Stimulated activated naive B cell treated with anti-CD40 and anti-IgM and Interleukin-4, amounts not matched to agents 10 μg/mL and 1 μg/mL and 100 μg/mL, for 72 hours (primary cell): ENCODE data around the gene XXYLT1.
"Not testable (repeated sequence)": the region's sequence is repeated elsewhere in the genome, so short reads cannot be mapped to it uniquely, and the experiment has no call there.

ENCODE experiments used
- ATAC-seq, 2 donors: fragments of 150-1000 bp; cut with Tn5 transposase; replicated peaks; 2 replicates each; pipeline ENCODE4 v1.10.0; 2021; ENCODE audit warnings: moderate library complexity in 1 of 2
- DNase-seq: peaks from one replicate; pipeline ENCODE4 v3.0.0; 2021
- H3K27ac Mint-ChIP-seq: one replicate; pipeline ENCODE4 v1.8.0; 2022; ENCODE audit warnings: mild to moderate bottlenecking, mixed read lengths
- H3K27me3 Mint-ChIP-seq, 2 donors: one replicate each; pipeline ENCODE4 v1.8.0; 2022; ENCODE audit warnings: mixed read lengths in 2 of 2
- H3K36me3 Mint-ChIP-seq, 2 donors: one replicate each; pipeline ENCODE4 v1.8.0; 2022; ENCODE audit warnings: mixed read lengths in 2 of 2, mild to moderate bottlenecking in 1 of 2
- H3K4me1 Mint-ChIP-seq, 2 donors: one replicate each; pipeline ENCODE4 v1.8.0; 2022; ENCODE audit warnings: mixed read lengths in 2 of 2, mild to moderate bottlenecking in 1 of 2
- H3K4me3 Mint-ChIP-seq, 2 donors: one replicate each; pipeline ENCODE4 v1.8.0; 2022; ENCODE audit warnings: mild to moderate bottlenecking in 2 of 2, mixed read lengths in 2 of 2, moderate library complexity in 1 of 2
- H3K9me3 Mint-ChIP-seq, 2 donors: one replicate each; pipeline ENCODE4 v1.8.0; 2022; ENCODE audit warnings: mixed read lengths in 2 of 2, mild to moderate bottlenecking in 1 of 2

Gene XXYLT1

DNA sequence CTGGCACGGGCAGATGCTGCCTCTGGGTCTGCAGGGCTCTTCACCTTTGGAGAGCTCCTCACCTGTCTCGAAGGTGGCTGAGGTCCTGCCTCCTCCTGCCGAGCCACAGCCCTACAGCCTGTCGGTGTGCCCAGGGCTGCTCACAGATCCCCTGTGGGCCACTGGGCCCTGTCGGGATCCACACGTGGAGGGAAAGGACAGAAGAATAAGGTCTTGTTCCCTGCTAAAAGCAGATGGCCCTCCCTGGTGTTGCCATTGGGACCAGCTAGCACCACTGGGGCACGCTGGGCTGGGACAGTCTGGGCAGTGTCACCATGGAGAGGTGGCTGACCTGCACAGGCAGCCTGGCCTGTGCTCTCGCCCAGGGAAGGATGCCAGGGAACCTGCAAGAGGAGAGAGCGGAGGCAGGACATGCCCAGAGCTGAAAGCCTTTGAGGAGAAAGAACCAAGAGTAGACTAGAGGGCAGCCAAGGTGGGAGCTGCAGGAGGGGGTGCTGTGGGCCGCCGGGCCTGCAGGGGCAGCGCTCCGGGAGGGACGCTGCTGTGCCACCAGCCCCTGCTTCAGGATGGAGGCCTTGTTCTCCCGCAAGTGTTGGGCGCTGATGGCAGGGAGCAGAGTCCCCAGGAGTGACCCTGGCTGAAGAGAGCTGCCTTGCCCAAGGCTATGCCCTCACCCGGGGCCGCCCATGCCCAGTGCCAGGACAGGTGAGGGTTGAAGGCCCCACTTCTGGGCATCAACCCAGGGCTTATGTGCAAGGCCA is 210.2 kb downstream of the XXYLT1 start:
- H3K27ac Mint-ChIP-seq = no peak overlapping the region
- no peak overlapping the region for H3K4me3 Mint-ChIP-seq
- H3K9me3 Mint-ChIP-seq = peaks cover 0 to 1% of the 10 kb centered on the region in 2 donors
- DNase-seq = no peak
- no peak for ATAC-seq
- H3K4me1 Mint-ChIP-seq = peaks cover 27 to 34% of the 10 kb centered on the region in 2 donors
- peaks cover 0 to 21% of the 10 kb centered on the region in 2 donors for H3K27me3 Mint-ChIP-seq
- H3K36me3 Mint-ChIP-seq = peaks cover 0 to 4% of the 10 kb centered on the region in 2 donors

DNA sequence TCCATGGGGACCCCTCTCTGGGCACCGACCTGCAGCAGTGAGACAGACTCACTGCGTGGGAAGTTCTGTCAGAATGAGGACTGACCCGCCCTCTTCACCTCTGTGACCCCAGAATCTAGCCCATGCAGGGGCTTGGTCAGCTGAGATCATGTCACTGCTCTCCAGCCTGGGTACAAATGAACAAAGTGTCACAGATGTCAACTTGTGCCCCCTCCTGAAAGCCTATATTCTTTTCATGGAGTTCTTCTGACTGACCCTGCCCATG is 210.8 kb downstream of the XXYLT1 start:
- ATAC-seq (no peak), DNase-seq (no peak)
- H3K27ac Mint-ChIP-seq = no peak overlapping the region

DNA sequence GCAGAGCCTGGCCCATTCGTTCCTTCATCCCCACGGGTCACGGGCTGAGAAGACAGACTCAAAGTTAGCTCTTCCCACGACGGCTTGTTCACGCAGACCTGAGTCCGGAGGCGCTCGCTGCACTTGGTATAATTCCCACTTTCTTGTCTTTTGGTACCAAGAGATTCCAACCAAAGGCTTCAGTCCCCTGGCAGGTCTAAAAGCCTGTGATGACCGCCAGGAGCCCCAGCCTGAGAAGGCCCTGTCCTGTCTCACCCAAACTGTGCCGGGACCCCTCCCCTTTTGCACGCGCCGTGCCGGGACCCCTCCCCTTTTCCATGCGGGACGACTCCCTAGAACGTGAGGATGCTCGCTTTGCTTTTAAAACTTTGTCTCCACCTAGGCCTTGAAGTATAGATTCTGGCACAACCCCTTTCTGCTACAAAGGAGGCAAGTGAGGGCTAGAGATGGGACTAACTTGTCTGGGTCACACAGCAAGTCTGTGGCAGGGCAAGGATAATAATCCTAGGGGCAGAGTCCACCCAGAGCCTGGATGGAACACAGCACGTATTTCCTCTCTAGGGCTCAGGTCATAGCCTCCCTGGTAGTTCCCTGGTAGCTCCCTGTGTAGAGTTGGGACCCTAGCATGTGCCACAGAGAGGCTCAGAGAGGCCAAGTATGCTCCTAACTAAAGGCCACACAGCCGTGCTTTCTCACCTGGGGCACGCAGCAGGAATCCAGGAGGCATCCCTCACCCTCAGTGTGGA is 211.3 kb downstream of the XXYLT1 start:
- Mint-ChIP-seq H3K4me1 (peaks cover 23% of the 10 kb centered on the region in 2 donors), H3K27ac (no peak overlapping the region), H3K27me3 (peaks cover 0 to 31% of the 10 kb centered on the region in 2 donors), H3K36me3 (no peaks in the 10 kb centered on the region), H3K4me3 (no peak overlapping the region), H3K9me3 (no peaks in the 10 kb centered on the region)
- DNase-seq = no peak
- ATAC-seq = no peak

More for the DNA sequence above, 210.8 kb downstream of the XXYLT1 start:
- Mint-ChIP-seq H3K27me3 (peaks cover 0 to 26% of the 10 kb centered on the region in 2 donors), H3K9me3 (no peaks in the 10 kb centered on the region), H3K4me3 (no peak overlapping the region), H3K36me3 (peaks cover 0 to 1% of the 10 kb centered on the region in 2 donors), H3K4me1 (peaks cover 27 to 28% of the 10 kb centered on the region in 2 donors)

GRCh38 chr3:195059006-195059350 is 212.0 kb downstream of the XXYLT1 start:
- H3K4me1 Mint-ChIP-seq = peaks cover 17% of the 10 kb centered on the region in 2 donors
- H3K27ac Mint-ChIP-seq = no peak overlapping the region
- DNase-seq = no peak
- H3K4me3 Mint-ChIP-seq = no peak overlapping the region
- H3K9me3 Mint-ChIP-seq = no peaks in the 10 kb centered on the region
- H3K27me3 Mint-ChIP-seq = peaks cover 0 to 32% of the 10 kb centered on the region in 2 donors
- no peak for ATAC-seq
- H3K36me3 Mint-ChIP-seq = no peaks in the 10 kb centered on the region

- Mint-ChIP-seq H3K36me3 (no peaks in the 10 kb centered on the region), H3K27ac (no peak overlapping the region), H3K4me1 (peaks cover 12 to 13% of the 10 kb centered on the region in 2 donors), H3K4me3 (no peak overlapping the region), H3K9me3 (no peaks in the 10 kb centered on the region), H3K27me3 (peaks cover 0 to 32% of the 10 kb centered on the region in 2 donors)
- ATAC-seq (no peak), DNase-seq (no peak)
Measured at GRCh38 chr3:195058336-195059005, 212.5 kb downstream of the XXYLT1 start.

- ATAC-seq = no peak
- H3K27ac Mint-ChIP-seq = no peak overlapping the region
- H3K27me3 Mint-ChIP-seq = peaks cover 4 to 32% of the 10 kb centered on the region in 2 donors
- no peaks in the 10 kb centered on the region for H3K36me3 Mint-ChIP-seq
- DNase-seq = no peak
- peaks cover 7 to 9% of the 10 kb centered on the region in 2 donors for H3K4me1 Mint-ChIP-seq
- H3K4me3 Mint-ChIP-seq = no peak overlapping the region
- no peaks in the 10 kb centered on the region for H3K9me3 Mint-ChIP-seq
Measured at GRCh38 chr3:195057716-195058115, 213.2 kb downstream of the XXYLT1 start.

- Mint-ChIP-seq H3K36me3 (no peaks in the 10 kb centered on the region), H3K9me3 (no peaks in the 10 kb centered on the region), H3K27me3 (peaks cover 4 to 29% of the 10 kb centered on the region in 2 donors), H3K27ac (no peak overlapping the region), H3K4me3 (no peak overlapping the region), H3K4me1 (peaks cover 6 to 9% of the 10 kb centered on the region in 2 donors)
- ATAC-seq = no peak
- no peak for DNase-seq
Measured at GRCh38 chr3:195056506-195056905, 214.5 kb downstream of the XXYLT1 start.

GRCh38 chr3:195054311-195054710 is 216.6 kb downstream of the XXYLT1 start:
- peaks cover 4 to 20% of the 10 kb centered on the region in 2 donors for H3K27me3 Mint-ChIP-seq
- ATAC-seq = no peak
- H3K36me3 Mint-ChIP-seq = no peaks in the 10 kb centered on the region
- no peak for DNase-seq
- H3K4me1 Mint-ChIP-seq = peaks cover 5 to 9% of the 10 kb centered on the region in 2 donors
- H3K4me3 Mint-ChIP-seq = no peak overlapping the region
- no peak overlapping the region for H3K27ac Mint-ChIP-seq
- H3K9me3 Mint-ChIP-seq = no peaks in the 10 kb centered on the region

DNA sequence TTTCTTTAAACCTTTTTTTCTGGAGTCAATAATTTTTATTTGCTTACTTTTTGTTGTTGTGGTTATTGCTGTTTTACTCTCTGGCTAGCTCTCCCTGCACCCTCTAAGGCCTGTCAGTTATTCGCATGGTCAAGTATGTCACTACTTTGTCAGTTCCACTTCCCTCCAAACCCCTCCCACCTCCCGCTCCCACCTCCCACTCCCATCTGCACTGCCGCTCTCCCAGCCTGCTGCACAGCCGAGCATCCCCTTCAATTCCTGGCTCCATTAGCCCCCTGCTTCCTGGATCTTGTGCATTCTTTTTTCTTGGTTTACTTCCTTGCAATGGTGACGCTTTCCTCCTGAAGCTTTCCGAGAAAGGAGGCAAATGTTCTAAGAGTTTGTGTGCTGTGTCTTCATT is 218.0 kb downstream of the XXYLT1 start:
- Mint-ChIP-seq H3K36me3 (no peaks in the 10 kb centered on the region), H3K27me3 (peaks cover 4 to 11% of the 10 kb centered on the region in 2 donors), H3K27ac (no peak overlapping the region), H3K4me1 (peaks cover 0 to 2% of the 10 kb centered on the region in 2 donors), H3K4me3 (no peak overlapping the region), H3K9me3 (no peaks in the 10 kb centered on the region)
- no peak for ATAC-seq
- no peak for DNase-seq

DNA sequence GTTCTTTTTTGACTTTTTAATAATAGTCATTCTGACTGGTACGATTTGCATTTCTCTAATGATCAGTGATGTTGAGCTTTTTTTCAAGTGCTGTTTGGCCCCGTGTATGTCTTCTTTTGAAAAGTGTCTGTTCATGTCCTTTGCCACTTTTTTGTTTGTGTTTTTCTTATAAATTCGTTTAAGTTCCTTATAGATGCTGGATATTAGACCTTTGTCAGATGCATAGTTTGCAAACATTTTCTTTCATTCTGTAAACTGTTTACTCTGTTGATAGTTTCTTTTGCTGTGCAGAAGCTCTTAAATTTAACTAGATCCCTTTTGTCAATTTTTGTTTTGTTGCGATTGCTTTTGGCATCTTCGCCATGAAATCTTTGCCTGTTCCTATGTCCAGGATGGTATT is 220.7 kb downstream of the XXYLT1 start:
- not testable (repeated sequence) for H3K27me3 Mint-ChIP-seq, H3K9me3 Mint-ChIP-seq, H3K4me1 Mint-ChIP-seq, H3K27ac Mint-ChIP-seq, H3K4me3 Mint-ChIP-seq, H3K36me3 Mint-ChIP-seq, ATAC-seq, DNase-seq

DNA sequence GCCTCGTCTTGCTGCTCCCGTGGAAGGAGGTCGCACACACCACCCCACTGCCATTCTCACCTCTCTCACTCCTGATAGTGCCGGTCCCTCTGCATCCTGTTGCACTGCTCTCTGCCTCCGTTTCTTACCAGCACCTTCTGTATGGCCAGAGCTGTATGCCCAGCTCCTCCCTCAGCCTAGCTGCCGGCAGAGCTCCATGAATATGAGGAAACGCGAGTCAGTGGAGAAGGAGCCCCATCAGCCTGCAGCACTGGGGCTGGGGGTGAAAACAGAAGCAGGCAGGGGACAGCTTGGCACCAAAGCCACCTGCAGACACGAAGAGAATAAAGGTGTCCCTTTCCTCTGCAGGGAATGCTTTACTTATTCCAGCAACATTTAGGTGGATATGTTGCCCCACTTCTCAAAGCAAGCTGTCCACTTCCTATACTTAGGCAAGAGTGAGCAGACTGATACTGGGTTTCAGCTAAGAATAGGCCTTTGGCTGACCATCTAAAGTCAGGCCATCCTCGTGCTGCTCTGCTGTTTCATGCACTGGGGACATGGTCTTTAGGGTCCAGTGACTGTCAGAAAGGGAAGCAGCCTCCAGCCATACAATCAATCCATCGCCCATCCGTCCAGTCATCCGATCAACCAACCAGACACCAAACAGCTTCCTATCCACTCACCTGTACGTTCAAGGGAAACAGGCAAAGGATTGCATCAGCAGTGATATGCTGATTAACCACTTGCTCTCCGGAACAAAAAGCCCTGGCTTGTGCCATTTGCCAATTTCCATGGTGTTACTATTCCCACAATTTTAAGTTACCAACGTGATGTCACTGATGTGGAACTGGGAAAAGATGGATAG is 222.7 kb downstream of the XXYLT1 start:
- Mint-ChIP-seq H3K9me3 (no peaks in the 10 kb centered on the region), H3K4me3 (no peak overlapping the region), H3K36me3 (no peaks in the 10 kb centered on the region), H3K4me1 (peaks cover 3 to 4% of the 10 kb centered on the region in 2 donors), H3K27ac (no peak overlapping the region), H3K27me3 (peaks cover 0 to 4% of the 10 kb centered on the region in 2 donors)
- no peak for DNase-seq
- ATAC-seq = no peak

DNA sequence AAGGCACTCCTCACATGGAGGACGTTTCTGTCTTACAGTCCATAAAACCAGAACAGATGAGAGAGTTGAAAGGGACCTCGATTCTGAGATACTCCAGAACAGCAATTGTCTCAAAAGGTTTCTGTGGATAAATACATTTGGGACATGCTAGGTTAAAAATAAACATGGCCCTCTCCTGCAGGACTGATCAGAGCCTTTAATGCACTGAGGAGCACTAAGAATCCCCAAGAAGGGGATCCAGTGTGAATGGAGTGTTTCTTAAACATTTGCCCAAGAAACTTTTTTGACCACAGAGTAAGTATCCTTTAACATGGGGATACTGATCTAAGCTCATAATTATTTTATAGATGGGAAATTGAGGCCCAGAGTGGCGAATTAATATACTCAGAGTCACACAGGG is 223.4 kb downstream of the XXYLT1 start:
- Mint-ChIP-seq H3K4me1 (peaks cover 3 to 4% of the 10 kb centered on the region in 2 donors), H3K27ac (no peak overlapping the region), H3K36me3 (no peaks in the 10 kb centered on the region), H3K27me3 (no peaks in the 10 kb centered on the region), H3K9me3 (no peaks in the 10 kb centered on the region), H3K4me3 (no peak overlapping the region)
- DNase-seq (no peak), ATAC-seq (no peak)

DNA sequence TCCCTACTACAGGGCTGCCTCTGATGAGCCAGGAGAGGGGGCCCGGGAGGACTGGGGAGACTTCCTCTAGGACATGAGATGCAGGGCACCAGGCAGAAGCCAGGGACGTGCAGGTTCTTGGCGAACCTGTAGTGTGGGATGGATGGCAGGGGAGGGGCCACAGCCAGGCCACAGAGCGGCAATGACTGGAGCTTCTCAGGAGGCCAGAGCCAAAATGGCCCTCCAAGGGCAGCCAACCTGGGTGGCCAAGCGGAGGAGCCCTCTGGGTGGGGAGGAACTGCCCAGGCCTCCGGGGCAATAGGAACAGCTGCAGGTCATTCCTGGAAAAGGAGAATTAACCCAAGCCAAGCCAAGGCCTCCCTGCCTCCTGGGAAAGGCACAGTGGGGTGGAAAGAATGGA is 224.5 kb downstream of the XXYLT1 start:
- no peaks in the 10 kb centered on the region for H3K36me3 Mint-ChIP-seq
- peaks cover 3 to 4% of the 10 kb centered on the region in 2 donors for H3K4me1 Mint-ChIP-seq
- no peak overlapping the region for H3K4me3 Mint-ChIP-seq
- H3K27me3 Mint-ChIP-seq = peaks cover 0 to 7% of the 10 kb centered on the region in 2 donors
- no peaks in the 10 kb centered on the region for H3K9me3 Mint-ChIP-seq
- DNase-seq (no peak), ATAC-seq (no peak)
- no peak overlapping the region for H3K27ac Mint-ChIP-seq
